Measurements from ENCODE around the gene EYS. TPM values are rescaled to one million over a fixed set of nuclear protein-coding genes. Genes with fewer than 3 reads are reported as not detected.

EYS gene
- total RNA-seq, 1 donor from 2014 or later, result not detected

GRCh38 chr6:64100702-64101303 is 1606.2 kb downstream of the EYS start:
- DNase-seq (ENCODE audit: low spot score), result no peak
- no peak for TF ChIP-seq CTCF (IDR thresholded peaks at IDR 0.05; ENCODE audit: unreplicated experiment)
- H3K4me1 Mint-ChIP-seq (ENCODE audit: unreplicated experiment), result no peaks in the 10 kb centered on the region
- no peaks in the 10 kb centered on the region for H3K9me3 Mint-ChIP-seq (ENCODE audit: unreplicated experiment)
- H3K36me3 Mint-ChIP-seq (ENCODE audit: low read depth, unreplicated experiment), result no peaks in the 10 kb centered on the region
- no peaks in the 10 kb centered on the region for H3K27me3 Mint-ChIP-seq (ENCODE audit: unreplicated experiment)
- H3K4me3 Mint-ChIP-seq (ENCODE audit: unreplicated experiment), result no peak overlapping the region
- no peak overlapping the region for H3K27ac Mint-ChIP-seq (ENCODE audit: unreplicated experiment)

- Mint-ChIP-seq H3K4me3 (ENCODE audit: unreplicated experiment) (no peak overlapping the region), H3K36me3 (ENCODE audit: low read depth, unreplicated experiment) (no peaks in the 10 kb centered on the region), H3K27ac (ENCODE audit: unreplicated experiment) (no peak overlapping the region), H3K27me3 (ENCODE audit: unreplicated experiment) (peaks cover 2% of the 10 kb centered on the region), H3K9me3 (ENCODE audit: unreplicated experiment) (peaks cover 6% of the 10 kb centered on the region), H3K4me1 (ENCODE audit: unreplicated experiment) (no peaks in the 10 kb centered on the region)
- no peak for TF ChIP-seq CTCF (IDR thresholded peaks at IDR 0.05; ENCODE audit: unreplicated experiment)
- DNase-seq (ENCODE audit: low spot score), result no peak
Measured at GRCh38 chr6:64090352-64090751, 1616.7 kb downstream of the EYS start.

GRCh38 chr6:64085126-64085525 is 1621.9 kb downstream of the EYS start:
- DNase-seq (ENCODE audit: low spot score), result no peak

GRCh38 chr6:64084185-64084663 is 1622.8 kb downstream of the EYS start:
- H3K27ac Mint-ChIP-seq (ENCODE audit: unreplicated experiment), result no peak overlapping the region
- H3K36me3 Mint-ChIP-seq (ENCODE audit: low read depth, unreplicated experiment), result no peaks in the 10 kb centered on the region
- DNase-seq (ENCODE audit: low spot score), result no peak
- no peak overlapping the region for H3K4me3 Mint-ChIP-seq (ENCODE audit: unreplicated experiment)
- TF ChIP-seq CTCF (IDR thresholded peaks at IDR 0.05; ENCODE audit: unreplicated experiment), result no peak
- H3K4me1 Mint-ChIP-seq (ENCODE audit: unreplicated experiment), result no peaks in the 10 kb centered on the region
- peaks cover 2% of the 10 kb centered on the region for H3K27me3 Mint-ChIP-seq (ENCODE audit: unreplicated experiment)
- peaks cover 4% of the 10 kb centered on the region for H3K9me3 Mint-ChIP-seq (ENCODE audit: unreplicated experiment)

More at GRCh38 chr6:64085126-64085525, 1621.9 kb downstream of the EYS start:
- Mint-ChIP-seq H3K27me3 (ENCODE audit: unreplicated experiment) (peaks cover 2% of the 10 kb centered on the region), H3K36me3 (ENCODE audit: low read depth, unreplicated experiment) (no peaks in the 10 kb centered on the region), H3K27ac (ENCODE audit: unreplicated experiment) (no peak overlapping the region), H3K9me3 (ENCODE audit: unreplicated experiment) (peaks cover 4% of the 10 kb centered on the region), H3K4me1 (ENCODE audit: unreplicated experiment) (no peaks in the 10 kb centered on the region), H3K4me3 (ENCODE audit: unreplicated experiment) (no peak overlapping the region)
- TF ChIP-seq CTCF (IDR thresholded peaks at IDR 0.05; ENCODE audit: unreplicated experiment), result no peak

- Mint-ChIP-seq H3K36me3 (ENCODE audit: low read depth, unreplicated experiment) (no peaks in the 10 kb centered on the region), H3K27ac (ENCODE audit: unreplicated experiment) (no peak overlapping the region), H3K4me3 (ENCODE audit: unreplicated experiment) (no peak overlapping the region), H3K9me3 (ENCODE audit: unreplicated experiment) (peaks cover 4% of the 10 kb centered on the region), H3K4me1 (ENCODE audit: unreplicated experiment) (no peaks in the 10 kb centered on the region), H3K27me3 (ENCODE audit: unreplicated experiment) (peaks cover 2% of the 10 kb centered on the region)
- no peak for DNase-seq (ENCODE audit: low spot score)
- no peak for TF ChIP-seq CTCF (IDR thresholded peaks at IDR 0.05; ENCODE audit: unreplicated experiment)
Measured at GRCh38 chr6:64083261-64083660, 1623.8 kb downstream of the EYS start.

Measured in endothelial cell (in vitro differentiated cells).